ENCODE data around the gene NAV2.

NAV2 gene

GRCh38 chr11:19843079-19843478 is 130.4 kb downstream of the NAV2 start:
- no peak for DNase-seq

GRCh38 chr11:19844012-19844411 is 131.4 kb downstream of the NAV2 start:
- no peak for DNase-seq

- DNase-seq = no peak
Measured at GRCh38 chr11:19844806-19845205, 132.2 kb downstream of the NAV2 start.

- no peak for DNase-seq
Measured at GRCh38 chr11:19845626-19846025, 133.0 kb downstream of the NAV2 start.

DNA sequence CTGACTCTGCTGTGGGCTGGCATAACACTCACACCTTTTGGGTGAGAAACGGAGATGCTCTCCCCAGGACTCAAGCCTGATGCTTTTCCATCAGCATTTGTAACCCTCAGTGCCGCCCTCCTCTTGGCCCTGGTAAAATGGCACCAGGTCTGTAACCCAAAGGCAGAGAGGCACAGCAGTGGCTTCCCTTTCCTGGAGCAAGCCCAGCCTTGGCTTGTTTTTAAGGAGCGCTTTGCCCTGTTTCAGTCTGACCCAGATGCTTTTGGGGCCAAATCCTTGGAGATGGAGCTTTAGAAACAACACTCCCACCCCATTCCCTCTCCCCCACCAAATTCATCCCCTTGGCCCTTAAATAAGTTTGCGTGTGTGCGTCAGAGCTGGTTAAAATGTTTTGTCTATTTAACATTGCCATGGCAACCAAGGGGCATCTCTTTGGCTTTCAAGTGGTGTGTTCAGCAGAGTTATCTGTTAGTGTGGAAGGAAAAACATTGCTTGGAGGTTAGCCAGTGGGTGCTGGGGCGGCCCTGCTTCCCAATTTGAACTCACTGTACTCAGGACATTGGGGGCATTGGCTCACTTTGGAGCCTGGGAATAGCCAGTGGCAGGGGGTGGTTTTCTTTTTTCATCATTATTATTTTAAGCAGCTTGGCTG is 134.1 kb downstream of the NAV2 start:
- DNase-seq = no peak

GRCh38 chr11:19848219-19848618 is 135.6 kb downstream of the NAV2 start:
- DNase-seq = no peak

DNA sequence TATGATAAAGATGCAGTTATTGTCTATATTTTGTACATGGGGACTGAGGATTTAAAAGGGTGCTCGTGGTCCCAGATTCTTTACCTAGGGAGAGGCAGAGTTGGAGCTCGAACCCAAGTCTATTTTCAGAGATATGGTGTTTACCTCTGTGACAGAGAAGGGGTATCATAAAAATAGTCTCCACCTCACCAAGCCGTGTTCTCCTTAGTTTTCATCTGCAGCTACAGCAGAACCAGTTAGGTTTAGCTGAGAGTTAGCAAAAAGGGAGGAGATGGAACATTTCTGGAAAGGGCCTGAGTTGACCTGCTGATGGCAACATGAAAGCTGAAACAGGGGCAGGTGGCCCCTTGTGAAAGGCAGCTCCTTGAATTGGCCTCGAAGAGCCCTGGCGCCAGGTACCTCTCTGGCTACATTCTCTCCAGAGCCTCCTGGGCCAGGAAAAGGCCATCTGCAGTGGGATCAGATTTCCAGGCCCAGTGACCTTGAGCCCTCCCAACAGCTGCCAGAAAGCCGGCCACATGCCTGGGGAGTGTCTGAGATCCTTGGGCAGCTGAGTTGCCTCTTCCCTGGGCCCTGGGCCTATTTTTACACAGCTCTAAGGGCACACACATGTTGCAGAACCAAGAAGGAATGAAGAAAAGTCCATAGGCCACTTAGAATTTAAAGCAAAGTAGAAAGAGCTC is 136.6 kb downstream of the NAV2 start:
- no peak for DNase-seq

DNA sequence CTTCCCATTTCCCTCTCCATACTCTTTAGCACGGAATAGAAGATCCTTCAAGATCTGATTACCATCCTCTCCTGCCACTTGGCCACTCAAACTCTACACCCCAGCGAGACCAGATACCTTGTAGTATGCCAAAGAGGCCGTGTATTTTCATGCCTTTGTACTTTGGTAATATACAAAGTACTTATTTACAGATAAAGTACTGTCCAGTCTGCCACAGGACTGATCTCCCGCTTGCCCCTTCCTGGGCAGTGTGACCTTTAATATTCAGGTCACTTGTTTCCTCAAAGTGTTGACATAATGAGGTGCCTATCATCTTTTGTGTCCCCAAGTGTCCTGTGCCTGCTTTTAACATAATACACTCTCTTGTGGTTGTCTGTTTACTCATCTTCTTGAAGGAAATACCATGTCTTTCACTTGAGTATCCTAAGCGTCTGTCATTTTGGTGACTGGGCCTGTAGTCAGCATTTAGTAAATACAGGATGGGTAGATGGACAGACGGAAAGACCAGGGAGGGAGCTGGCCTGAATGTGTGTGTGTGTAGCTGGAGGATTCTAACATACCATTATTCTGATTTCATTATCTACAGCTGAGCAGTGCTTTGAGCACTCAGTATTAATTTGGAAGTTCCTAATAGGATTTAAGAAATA is 137.4 kb downstream of the NAV2 start:
- DNase-seq = no peak

GRCh38 chr11:19852288-19852687 is 139.7 kb downstream of the NAV2 start:
- DNase-seq = no peak

GRCh38 chr11:19853016-19853415 is 140.4 kb downstream of the NAV2 start:
- DNase-seq = no peak

DNA sequence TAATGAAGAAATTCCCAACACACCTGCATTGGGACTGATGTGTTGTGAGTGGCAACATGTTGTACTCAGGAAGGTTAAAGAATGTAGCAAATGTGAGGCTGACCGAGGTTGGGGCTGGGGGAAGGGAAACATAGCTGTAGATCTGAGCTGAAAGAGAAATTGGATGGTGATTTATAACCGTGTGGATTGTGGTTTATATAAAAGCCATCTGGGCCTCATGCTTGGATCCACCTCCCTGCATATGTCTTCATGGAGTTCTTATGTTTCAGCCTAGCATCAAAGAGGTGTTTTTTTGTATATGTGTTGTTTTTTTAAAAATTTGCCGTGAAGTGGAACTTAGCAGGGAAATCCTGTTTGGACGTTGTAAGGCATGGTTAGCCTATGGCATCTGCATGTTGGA is 141.3 kb downstream of the NAV2 start:
- no peak for DNase-seq

- DNase-seq = no peak
Measured at GRCh38 chr11:19861171-19861570, 148.5 kb downstream of the NAV2 start.

GRCh38 chr11:19862091-19862490 is 149.5 kb downstream of the NAV2 start:
- DNase-seq = no peak

DNA sequence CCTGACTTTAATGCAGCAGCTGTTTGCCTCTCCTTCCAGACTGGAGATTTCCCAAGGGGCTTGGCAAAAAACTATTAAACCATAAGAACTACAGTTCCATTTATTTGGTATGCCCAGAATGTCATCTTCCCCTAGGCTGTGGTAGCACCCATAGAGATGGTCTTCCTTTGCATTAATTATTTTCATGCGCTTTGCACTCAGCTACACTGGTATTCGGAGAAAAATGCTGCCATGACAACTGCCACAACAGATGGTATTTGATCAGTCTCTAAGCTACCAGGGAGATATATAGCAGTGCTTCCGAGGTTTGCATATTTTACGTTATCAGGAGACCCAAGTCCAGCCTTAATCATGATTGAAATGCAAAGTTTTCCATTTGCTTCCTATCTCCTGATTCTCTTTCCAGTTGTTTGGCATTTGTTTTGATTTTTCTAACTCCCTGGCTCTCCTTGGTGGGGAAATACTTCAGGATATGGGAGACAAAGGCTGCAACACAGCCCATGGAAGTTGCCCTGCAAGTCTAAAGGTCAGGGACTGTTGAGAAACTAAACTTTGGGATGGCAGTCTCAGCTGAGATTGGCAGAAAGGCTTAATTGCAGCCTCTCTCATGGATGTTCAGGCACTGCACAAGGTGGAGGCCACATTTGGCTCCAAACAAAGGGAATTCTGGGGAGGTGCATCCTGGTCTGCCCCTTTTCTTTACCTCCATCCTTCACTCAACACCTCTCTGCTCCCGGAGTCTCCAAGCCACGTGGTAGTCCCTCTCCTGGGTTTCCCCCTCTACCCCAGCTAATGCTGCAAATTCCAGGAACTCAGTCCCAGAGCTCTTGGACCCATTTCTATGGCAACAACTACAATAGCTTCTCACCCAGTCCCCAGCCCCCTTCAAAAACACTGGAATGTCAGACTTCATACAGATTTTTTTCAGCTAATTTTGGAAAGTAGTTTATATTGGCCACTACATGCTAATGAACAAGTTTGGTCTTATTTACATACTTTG is 151.8 kb downstream of the NAV2 start:
- no peak for DNase-seq

- no peak for DNase-seq
Measured at GRCh38 chr11:19866037-19866436, 153.4 kb downstream of the NAV2 start.

DNA sequence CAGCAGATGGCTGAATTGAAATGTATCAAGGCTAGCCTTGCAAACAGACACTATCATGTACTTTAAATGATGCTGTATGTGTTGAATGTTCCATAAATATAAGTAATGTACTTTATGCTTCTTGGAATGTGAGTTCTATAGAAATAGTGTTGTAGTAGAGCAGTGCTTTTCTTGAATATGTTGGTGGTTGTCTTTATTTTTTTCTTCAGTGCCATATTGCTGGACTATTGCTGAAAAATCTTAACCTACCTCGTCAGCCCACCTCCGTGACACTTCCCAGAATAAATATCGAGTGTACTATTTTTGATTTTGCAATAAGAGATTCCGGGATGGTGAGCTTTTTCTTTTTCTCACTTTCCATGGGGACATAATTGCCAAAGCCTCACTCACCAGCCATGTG is 153.9 kb downstream of the NAV2 start:
- DNase-seq = no peak

GRCh38 chr11:19867064-19867463 is 154.4 kb downstream of the NAV2 start:
- DNase-seq = no peak

GRCh38 chr11:19868281-19868821 is 155.7 kb downstream of the NAV2 start:
- DNase-seq = no peak

GRCh38 chr11:19868871-19869270 is 156.2 kb downstream of the NAV2 start:
- DNase-seq = no peak

DNA sequence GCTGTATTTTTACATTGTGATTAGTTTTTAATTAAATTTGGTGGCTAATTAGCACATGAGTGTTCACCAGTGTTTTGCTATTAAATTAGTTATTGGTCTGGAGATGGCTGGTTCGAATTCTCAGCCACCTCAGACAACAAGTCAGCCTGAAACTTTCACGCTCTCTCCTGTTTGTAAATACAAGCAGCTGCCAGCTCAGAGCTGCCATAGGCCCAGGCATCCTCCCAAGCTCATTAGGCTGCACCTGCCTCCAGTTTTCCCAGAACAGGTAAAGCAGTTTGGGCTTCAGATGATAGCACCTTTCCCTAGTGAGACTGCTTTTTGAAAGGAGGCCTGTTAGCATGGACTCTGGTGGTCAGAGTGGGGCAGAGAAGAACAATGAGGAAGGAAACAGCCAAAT is 156.8 kb downstream of the NAV2 start:
- DNase-seq = no peak

DNA sequence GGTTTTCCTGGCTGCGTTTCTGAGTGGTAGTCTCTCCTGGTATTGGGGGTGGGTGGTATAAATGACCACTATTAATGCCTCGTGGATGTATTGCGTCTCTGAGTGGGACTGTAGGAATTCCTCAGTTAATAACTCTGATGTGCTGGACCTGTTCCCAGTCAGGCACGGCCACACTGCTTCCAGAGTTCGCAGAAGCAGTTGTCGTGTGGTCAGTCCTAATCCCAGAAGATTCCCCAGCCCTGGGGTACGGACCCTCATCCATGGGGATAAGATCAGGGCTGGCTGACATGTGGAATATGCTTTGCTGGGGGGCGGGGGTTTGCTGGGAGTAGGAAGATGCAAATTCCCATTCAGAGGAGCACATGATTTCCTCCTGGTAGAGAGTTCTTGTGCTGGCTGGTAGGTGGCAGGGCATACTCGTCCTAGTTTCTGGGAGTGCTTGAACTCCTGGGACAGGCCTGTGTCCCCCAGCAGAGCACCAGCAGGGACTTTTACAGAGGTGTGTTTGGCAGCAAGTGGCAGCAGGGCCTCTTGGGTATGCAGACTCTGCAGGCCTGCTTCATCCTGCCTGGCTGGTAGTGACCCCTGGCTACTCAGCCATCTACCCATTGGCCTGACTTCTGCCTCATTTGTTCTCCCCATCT is 157.4 kb downstream of the NAV2 start:
- DNase-seq = no peak

- no peak for DNase-seq
Measured at GRCh38 chr11:19871531-19871930, 158.9 kb downstream of the NAV2 start.
